Nephron progenitor cell (in vitro differentiated cells): ENCODE results near the gene CDC42EP2.
A peak's percentile ranks its signal among the peaks of the same experiment; 100 is the strongest.

Experiments used
- DNase-seq: peaks from one replicate; pipeline ENCODE4 v3.0.0; 2021
- H3K27ac Mint-ChIP-seq: 2 replicates; pipeline ENCODE4 v1.8.0; 2021; ENCODE audit warnings: mild to moderate bottlenecking, moderate library complexity, mixed read lengths
- H3K27me3 Mint-ChIP-seq: 2 replicates; pipeline ENCODE4 v1.8.0; 2021; ENCODE audit warnings: mild to moderate bottlenecking, low read depth, mixed read lengths; ENCODE audit not compliant: poor library complexity
- H3K36me3 Mint-ChIP-seq: 2 replicates; pipeline ENCODE4 v1.8.0; 2021; ENCODE audit warnings: low read depth, mixed read lengths
- H3K4me1 Mint-ChIP-seq: 2 replicates; pipeline ENCODE4 v1.8.0; 2021; ENCODE audit warnings: mixed read lengths
- H3K4me3 Mint-ChIP-seq: 2 replicates; pipeline ENCODE4 v1.8.0; 2021; ENCODE audit warnings: mild to moderate bottlenecking, moderate library complexity, mixed read lengths
- H3K9me3 Mint-ChIP-seq: 2 replicates; pipeline ENCODE4 v1.8.0; 2021; ENCODE audit warnings: mild to moderate bottlenecking, moderate library complexity, mixed read lengths
- TF ChIP-seq, protein P1 (sequence below): fragments of 200-600 bp; sonication (generic); IDR thresholded peaks from 2 replicates; pipeline ENCODE4 v1.5.0; 2021; ENCODE audit warnings: antibody characterized with exemption

CDC42EP2 gene

DNA sequence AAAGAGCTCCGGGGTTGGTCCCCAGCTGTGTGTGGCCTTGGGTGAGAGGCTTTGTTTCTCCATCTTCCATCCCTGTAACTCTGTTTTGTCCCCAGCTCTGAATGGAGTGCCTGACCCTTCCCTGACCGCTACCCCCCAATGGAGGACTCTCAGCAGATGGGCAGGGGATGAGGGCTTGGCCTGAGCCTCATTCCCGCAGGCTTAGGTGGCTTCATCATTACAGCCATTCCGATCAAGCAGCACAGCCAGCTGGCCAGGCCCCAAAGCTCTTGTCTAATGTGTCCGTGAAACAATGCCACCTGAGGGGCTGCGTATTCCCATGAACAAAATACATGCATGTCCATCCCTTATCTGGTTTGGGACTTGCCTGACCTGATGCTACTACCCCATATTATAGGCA is 3.9 kb upstream of the CDC42EP2 start:
- peaks cover 37% of the 10 kb centered on the region for H3K4me1 Mint-ChIP-seq
- no peaks in the 10 kb centered on the region for H3K9me3 Mint-ChIP-seq
- H3K4me3 Mint-ChIP-seq: no peak overlapping the region
- TF ChIP-seq, protein P1, sequence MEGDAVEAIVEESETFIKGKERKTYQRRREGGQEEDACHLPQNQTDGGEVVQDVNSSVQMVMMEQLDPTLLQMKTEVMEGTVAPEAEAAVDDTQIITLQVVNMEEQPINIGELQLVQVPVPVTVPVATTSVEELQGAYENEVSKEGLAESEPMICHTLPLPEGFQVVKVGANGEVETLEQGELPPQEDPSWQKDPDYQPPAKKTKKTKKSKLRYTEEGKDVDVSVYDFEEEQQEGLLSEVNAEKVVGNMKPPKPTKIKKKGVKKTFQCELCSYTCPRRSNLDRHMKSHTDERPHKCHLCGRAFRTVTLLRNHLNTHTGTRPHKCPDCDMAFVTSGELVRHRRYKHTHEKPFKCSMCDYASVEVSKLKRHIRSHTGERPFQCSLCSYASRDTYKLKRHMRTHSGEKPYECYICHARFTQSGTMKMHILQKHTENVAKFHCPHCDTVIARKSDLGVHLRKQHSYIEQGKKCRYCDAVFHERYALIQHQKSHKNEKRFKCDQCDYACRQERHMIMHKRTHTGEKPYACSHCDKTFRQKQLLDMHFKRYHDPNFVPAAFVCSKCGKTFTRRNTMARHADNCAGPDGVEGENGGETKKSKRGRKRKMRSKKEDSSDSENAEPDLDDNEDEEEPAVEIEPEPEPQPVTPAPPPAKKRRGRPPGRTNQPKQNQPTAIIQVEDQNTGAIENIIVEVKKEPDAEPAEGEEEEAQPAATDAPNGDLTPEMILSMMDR: no peak
- peak overlapping the region; percentile 85 for H3K27ac Mint-ChIP-seq
- peaks cover 21% of the 10 kb centered on the region for H3K27me3 Mint-ChIP-seq
- H3K36me3 Mint-ChIP-seq: no peaks in the 10 kb centered on the region
- DNase-seq: no peak

DNA sequence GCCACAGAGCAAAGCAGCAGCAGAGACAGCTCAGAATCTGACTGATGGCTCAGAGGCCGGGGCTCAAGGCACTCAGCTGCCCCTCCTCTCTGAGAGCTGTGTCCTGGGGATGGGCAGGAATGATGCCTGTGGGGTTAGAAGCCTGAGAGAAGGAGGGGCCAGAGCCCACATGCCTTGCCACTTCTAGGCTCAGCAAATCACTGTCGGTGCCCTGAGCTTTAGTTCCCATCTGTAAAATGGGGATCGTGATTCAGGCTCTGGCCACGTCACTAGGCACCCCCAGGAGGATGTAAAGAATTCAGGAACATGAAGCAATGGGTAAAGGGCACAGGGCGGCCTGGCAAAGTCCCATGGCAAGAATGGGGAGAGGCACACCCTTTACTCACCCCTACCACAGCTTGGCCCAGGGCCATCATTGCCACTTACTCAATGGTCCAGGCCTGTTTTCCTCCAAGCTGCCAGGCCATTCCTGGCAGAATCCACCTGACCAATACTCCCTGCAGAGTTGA is 3.4 kb upstream of the CDC42EP2 start:
- peak overlapping the region; percentile 85 for H3K27ac Mint-ChIP-seq
- H3K4me1 Mint-ChIP-seq: peaks cover 42% of the 10 kb centered on the region
- TF ChIP-seq, protein P1: no peak
- no peak for DNase-seq
- H3K27me3 Mint-ChIP-seq: peaks cover 23% of the 10 kb centered on the region
- H3K4me3 Mint-ChIP-seq: no peak overlapping the region
- no peaks in the 10 kb centered on the region for H3K36me3 Mint-ChIP-seq
- no peaks in the 10 kb centered on the region for H3K9me3 Mint-ChIP-seq

- peak; percentile 98 for DNase-seq
- Mint-ChIP-seq H3K27ac (no peak overlapping the region), H3K4me1 (peaks cover 54% of the 10 kb centered on the region), H3K27me3 (peaks cover 26% of the 10 kb centered on the region), H3K9me3 (no peaks in the 10 kb centered on the region), H3K36me3 (no peaks in the 10 kb centered on the region), H3K4me3 (peak overlapping the region; percentile 78)
- TF ChIP-seq, protein P1: peak; percentile 98
These were observed 669 bp downstream of the CDC42EP2 start for GRCh38 chr11:65315204-65315865.

DNA sequence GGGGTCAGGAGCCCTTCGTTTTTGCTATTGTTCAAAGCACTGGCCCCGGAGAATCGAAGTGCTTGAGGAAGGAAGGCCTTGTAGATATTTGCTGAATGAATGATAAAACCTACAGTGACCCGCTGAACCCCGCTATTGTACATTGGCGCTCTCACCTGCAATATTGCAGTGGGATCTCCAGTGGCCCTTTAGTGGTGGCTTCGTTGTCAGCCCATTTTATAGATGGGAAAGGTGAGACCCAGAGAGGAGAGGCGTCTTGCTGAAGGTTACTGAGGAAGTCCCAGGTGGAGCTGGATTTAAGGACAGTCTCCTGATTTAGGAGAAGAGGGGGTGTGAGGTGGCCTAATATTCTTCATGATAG is 1.2 kb downstream of the CDC42EP2 start:
- TF ChIP-seq, protein P1: peak; percentile 46
- Mint-ChIP-seq H3K9me3 (no peaks in the 10 kb centered on the region), H3K4me3 (peak overlapping the region; percentile 78), H3K27me3 (peaks cover 26% of the 10 kb centered on the region), H3K36me3 (no peaks in the 10 kb centered on the region), H3K4me1 (peaks cover 49% of the 10 kb centered on the region), H3K27ac (no peak overlapping the region)
- DNase-seq: no peak

- Mint-ChIP-seq H3K4me3 (peak overlapping the region; percentile 78), H3K36me3 (no peaks in the 10 kb centered on the region), H3K27me3 (peaks cover 26% of the 10 kb centered on the region), H3K4me1 (peaks cover 43% of the 10 kb centered on the region), H3K9me3 (no peaks in the 10 kb centered on the region), H3K27ac (no peak overlapping the region)
- DNase-seq: peak; percentile 25
- TF ChIP-seq, protein P1: no peak
These were observed 1.8 kb downstream of the CDC42EP2 start for GRCh38 chr11:65316227-65317024.
